Colonic mucosa (tissue), 4 donors: ENCODE data around the gene IDH3G. TPM values are rescaled to one million over a fixed set of nuclear protein-coding genes. Genes with fewer than 3 reads are reported as not detected.

Experiments
- DNase-seq: peaks from one replicate; pipeline ENCODE4 v3.0.0-alpha.2; 2020
- H3K27ac ChIP-seq: fragments of 200-600 bp; one replicate; pipeline ENCODE4 v1.8.0; 2021
- H3K27me3 ChIP-seq: fragments of 200-600 bp; one replicate; pipeline ENCODE4 v1.8.0; 2021
- H3K36me3 ChIP-seq: fragments of 200-600 bp; one replicate; pipeline ENCODE4 v1.8.0; 2021
- H3K4me1 ChIP-seq: fragments of 200-600 bp; one replicate; pipeline ENCODE4 v1.8.0; 2021; ENCODE audit warnings: mild to moderate bottlenecking
- H3K4me3 ChIP-seq: fragments of 200-600 bp; one replicate; pipeline ENCODE4 v1.8.0; 2021
- H3K9ac ChIP-seq, 2 donors: one replicate each; pipeline ENCODE4 v1.7.0; 2013; ENCODE audit warnings: control low read depth in 2 of 2, low read depth in 2 of 2, low read length in 2 of 2
- H3K9me3 ChIP-seq: fragments of 200-600 bp; one replicate; pipeline ENCODE4 v1.8.0; 2021
- intact Hi-C: fragments of 100-400 bp; cut with DNase I; formaldehyde crosslinking; loops from one replicate; pipeline ENCODE4 v1.14.1; 2022
- total RNA-seq, 2 donors: library from RNA; stranded (reverse); fragmentation: NEBNext Ultra II Directional in 1 of 2; extraction: Animal tissue kit (Norgen Biotek cat#: 25700) in 1 of 2; gene quantifications; one replicate each; pipeline ENCODE4 v1.2.1, GENCODE V29; 2021
- TF ChIP-seq, protein P1 (sequence below): fragments of 200-600 bp; IDR thresholded peaks from one replicate; pipeline ENCODE4 v1.8.0; 2022; ENCODE audit warnings: antibody characterized with exemption, mild to moderate bottlenecking
- donor health status: healthy.
- donor health status: DM: no; HTN: no; CAD: no.
- donor health status: DM: no; HTN: no; CAD: no.

The IDH3G gene
- total RNA-seq, 2 donors from 2014 or later, result 80.6 to 92.6 TPM

DNA sequence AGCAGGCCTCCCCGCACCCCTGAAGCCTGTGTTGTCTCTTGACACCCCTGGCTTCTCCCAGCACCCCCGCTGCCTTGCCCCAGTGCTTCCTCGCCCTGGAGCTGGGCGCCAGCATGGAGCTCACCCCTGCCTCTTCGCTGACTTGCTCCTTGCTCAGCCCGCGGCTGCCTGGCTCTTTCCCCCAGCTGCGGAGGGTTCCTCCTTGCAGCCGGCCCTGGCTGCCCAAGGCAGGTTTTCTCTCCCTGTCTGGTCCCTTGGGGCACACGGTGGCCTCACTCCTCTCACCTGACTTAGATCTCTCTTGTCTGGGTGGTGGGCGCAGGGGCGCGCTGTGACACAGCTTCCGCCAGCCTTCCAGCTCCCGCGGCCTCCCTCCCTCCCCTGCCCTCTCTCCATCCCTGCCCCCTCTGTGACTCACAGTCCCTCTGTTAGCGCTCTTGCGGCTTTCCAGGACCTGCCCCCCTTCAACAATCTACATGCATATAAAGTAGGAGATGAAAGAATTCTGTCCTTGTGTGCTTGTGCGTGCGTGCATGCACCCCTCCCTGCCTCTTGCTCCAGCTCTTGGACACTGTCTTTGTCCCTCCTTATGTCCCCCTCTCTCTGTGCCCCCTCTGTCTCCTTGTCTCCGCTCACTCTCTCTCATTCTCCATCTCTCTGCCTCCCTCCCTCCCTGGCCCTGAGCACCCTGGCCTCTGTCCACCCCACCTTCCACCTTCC is 27.9 kb downstream of the IDH3G start:
- intact Hi-C loops, result no loop called here
- H3K4me3 ChIP-seq, result no peak overlapping the region
- no peak for DNase-seq
- H3K9me3 ChIP-seq, result no peaks in the 10 kb centered on the region
- H3K9ac ChIP-seq, result peak overlapping the region in 1 of 2 donors; percentile 26
- H3K36me3 ChIP-seq, result no peaks in the 10 kb centered on the region
- no peaks in the 10 kb centered on the region for H3K4me1 ChIP-seq
- peaks cover 1% of the 10 kb centered on the region for H3K27me3 ChIP-seq
- TF ChIP-seq, protein P1, sequence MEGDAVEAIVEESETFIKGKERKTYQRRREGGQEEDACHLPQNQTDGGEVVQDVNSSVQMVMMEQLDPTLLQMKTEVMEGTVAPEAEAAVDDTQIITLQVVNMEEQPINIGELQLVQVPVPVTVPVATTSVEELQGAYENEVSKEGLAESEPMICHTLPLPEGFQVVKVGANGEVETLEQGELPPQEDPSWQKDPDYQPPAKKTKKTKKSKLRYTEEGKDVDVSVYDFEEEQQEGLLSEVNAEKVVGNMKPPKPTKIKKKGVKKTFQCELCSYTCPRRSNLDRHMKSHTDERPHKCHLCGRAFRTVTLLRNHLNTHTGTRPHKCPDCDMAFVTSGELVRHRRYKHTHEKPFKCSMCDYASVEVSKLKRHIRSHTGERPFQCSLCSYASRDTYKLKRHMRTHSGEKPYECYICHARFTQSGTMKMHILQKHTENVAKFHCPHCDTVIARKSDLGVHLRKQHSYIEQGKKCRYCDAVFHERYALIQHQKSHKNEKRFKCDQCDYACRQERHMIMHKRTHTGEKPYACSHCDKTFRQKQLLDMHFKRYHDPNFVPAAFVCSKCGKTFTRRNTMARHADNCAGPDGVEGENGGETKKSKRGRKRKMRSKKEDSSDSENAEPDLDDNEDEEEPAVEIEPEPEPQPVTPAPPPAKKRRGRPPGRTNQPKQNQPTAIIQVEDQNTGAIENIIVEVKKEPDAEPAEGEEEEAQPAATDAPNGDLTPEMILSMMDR, result no peak
- peak overlapping the region; percentile 32 for H3K27ac ChIP-seq

DNA sequence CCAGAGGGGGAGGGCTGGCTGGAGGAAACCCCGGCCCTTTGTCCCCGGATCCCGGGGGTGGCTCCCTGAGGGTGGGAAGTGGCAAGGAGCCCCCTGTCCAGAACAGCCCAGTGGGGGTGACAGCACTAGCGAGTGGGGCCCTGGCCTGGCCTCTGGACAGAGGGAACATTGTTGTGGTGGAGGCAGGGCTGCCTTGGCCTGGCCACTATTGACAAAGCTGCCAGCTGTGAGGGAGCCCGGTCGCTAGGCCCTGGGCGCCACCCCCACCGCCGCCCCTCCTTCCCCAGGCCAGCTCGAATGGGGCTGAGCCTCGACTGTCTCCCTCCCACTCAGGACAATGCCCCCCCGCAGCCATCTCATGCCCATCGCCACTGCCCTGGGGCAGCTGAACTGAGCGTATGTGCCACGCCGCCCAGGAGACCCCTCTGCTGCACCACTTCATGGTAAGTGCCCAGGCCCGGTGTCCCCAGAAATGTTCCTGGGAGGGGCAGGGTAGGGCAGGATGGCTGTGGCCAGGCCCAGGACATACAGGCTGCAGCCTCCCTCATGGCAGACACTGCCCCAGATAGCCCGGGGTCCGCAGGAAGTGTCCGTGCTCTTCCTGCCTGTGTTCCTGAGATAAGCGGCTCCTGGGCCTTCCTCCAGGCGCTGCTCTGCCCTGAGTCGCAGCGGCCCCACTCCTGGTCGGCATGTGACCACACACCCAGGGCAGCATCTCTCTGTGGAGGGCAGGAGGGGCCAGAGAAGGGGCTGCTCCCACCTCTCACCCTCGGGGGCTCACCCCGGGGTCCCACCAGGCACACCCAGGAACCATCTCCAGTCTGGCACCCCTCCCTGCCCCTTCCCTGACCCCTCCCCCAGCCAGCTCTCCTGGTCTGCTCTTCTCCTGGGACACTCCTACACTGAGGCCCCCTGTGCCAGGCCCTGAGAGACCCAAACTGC is 28.8 kb downstream of the IDH3G start:
- TF ChIP-seq, protein P1, result no peak
- Histone ChIP-seq H3K9me3 (no peaks in the 10 kb centered on the region), H3K9ac (peak overlapping the region in 1 of 2 donors; percentile 26), H3K36me3 (no peaks in the 10 kb centered on the region), H3K4me3 (no peak overlapping the region), H3K4me1 (no peaks in the 10 kb centered on the region), H3K27ac (peak overlapping the region; percentile 32), H3K27me3 (no peaks in the 10 kb centered on the region)
- intact Hi-C loops, result no loop called here
- no peak for DNase-seq

DNA sequence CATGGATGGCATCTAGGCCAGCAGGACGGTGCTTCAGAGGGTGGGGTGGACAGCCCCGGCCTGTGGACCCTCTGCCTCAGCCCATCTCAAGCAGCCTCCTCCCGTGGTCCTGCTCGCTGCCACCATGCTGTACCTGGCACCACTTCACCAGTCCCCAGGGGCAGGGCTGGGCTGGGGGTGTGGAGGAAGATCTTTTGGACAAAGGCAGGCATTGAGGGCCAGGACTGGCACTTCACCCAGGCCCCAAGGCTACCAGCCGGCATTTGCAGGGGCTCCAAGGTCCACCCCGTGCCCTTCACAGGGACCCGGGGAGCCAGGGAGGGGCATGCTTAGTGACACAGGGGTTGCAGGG is 29.4 kb downstream of the IDH3G start:
- H3K9me3 ChIP-seq, result no peaks in the 10 kb centered on the region
- H3K36me3 ChIP-seq, result no peaks in the 10 kb centered on the region
- TF ChIP-seq, protein P1, result no peak
- H3K4me3 ChIP-seq, result no peak overlapping the region
- no peak for DNase-seq
- intact Hi-C loops, result loop anchor here (5.0 kb wide), 1 partner anchor 188 kb away; no protein-coding TSS in a partner anchor
- H3K9ac ChIP-seq, result no peak overlapping the region
- no peaks in the 10 kb centered on the region for H3K4me1 ChIP-seq
- no peak overlapping the region for H3K27ac ChIP-seq
- H3K27me3 ChIP-seq, result no peaks in the 10 kb centered on the region

DNA sequence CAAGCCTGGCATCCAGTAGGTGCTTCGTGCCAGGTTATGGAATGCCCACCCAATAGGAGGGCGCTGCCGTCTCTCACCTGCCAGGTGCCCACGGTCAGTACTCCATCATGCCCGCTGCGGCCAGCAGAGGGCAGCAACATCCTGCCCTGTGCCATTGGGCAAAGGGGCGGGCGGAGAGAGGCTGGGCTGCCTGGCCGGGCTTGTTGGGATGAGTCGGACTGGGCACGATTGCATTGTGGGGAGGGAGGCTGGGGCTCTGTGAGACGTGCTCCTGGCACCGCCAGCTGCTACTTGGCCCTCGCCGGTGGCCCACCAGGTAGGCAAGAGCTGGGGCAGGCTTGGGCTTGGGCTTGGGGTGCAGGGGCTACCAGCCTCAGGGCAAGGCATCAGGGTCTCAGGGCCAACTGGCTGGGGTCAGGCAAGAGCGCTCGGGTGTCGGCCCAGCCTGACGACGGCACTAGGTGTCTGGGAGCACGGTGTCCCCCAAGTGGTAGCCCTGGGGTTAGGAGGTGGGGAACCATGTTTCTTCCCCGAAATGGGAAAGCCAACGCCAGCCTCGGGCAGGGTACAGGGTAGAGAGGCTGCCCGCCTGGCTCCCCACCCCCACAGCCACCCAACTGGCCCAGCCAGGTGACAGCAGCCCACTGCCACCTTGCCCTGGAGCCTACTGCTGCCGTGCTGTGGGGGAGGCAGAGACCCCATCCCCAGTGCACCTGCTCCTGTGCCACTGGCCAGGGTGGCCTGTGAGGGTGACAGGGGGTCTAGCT is 30.0 kb downstream of the IDH3G start, which contains the start of gene PLXNB3:
PLXNB3 (plus strand) TSS at position 261 of the 767 bp plus-strand sequence. CDS start 1,287 bp downstream, outside the sequence.
- H3K36me3 ChIP-seq, result no peaks in the 10 kb centered on the region
- peak; percentile 87 for DNase-seq
- H3K9me3 ChIP-seq, result no peaks in the 10 kb centered on the region
- TF ChIP-seq, protein P1, result peak; percentile 92
- H3K27me3 ChIP-seq, result no peaks in the 10 kb centered on the region
- no peak within 1 kb of the TSS for H3K27ac ChIP-seq
- no peak within 1 kb of the TSS for H3K4me3 ChIP-seq
- H3K4me1 ChIP-seq, result no peaks in the 10 kb centered on the region
- H3K9ac ChIP-seq, result peak within 1 kb of the TSS in 1 of 2 donors; percentile 7
- intact Hi-C loops, result loop anchor here (5.0 kb wide), 1 partner anchor 188 kb away; no protein-coding TSS in a partner anchor
